HG03097 (cell line): Measurements from ENCODE around the gene RSBN1L.
"Not testable (repeated sequence)": the region's sequence is repeated elsewhere in the genome, so short reads cannot be mapped to it uniquely, and the experiment has no call there.

Source experiments
- ATAC-seq: cut with Tn5 transposase; IDR thresholded peaks from one replicate; pipeline ENCODE4 v1.9.1; 2021; ENCODE audit not compliant: unreplicated experiment, low FRiP score

RSBN1L gene

GRCh38 chr7:77696057-77696642, at the start of gene RSBN1L:
Gene RSBN1L (plus strand): TSS chr7:77696459. CDS start chr7:77696470, 11 bp downstream.
- peak; percentile 97 for ATAC-seq

- no peak for ATAC-seq
These were observed 47.4 kb upstream of the RSBN1L start for GRCh38 chr7:77648742-77649338.

- ATAC-seq, result no peak
These were observed 46.4 kb upstream of the RSBN1L start for GRCh38 chr7:77649716-77650349.

GRCh38 chr7:77651575-77652162, 44.6 kb upstream of the RSBN1L start:
- ATAC-seq, result no peak

- not testable (repeated sequence) for ATAC-seq
These were observed 43.4 kb upstream of the RSBN1L start for GRCh38 chr7:77652826-77653225.

- ATAC-seq, result no peak
These were observed 42.7 kb upstream of the RSBN1L start for GRCh38 chr7:77653572-77653971.

- no peak for ATAC-seq
These were observed 40.9 kb upstream of the RSBN1L start for GRCh38 chr7:77655356-77655755.

GRCh38 chr7:77655836-77656455, 40.3 kb upstream of the RSBN1L start:
- no peak for ATAC-seq

GRCh38 chr7:77657427-77658224, 38.6 kb upstream of the RSBN1L start:
- no peak for ATAC-seq

- ATAC-seq, result no peak
These were observed 37.3 kb upstream of the RSBN1L start for GRCh38 chr7:77658928-77659327.

GRCh38 chr7:77661816-77662215, 34.4 kb upstream of the RSBN1L start:
- ATAC-seq, result no peak

GRCh38 chr7:77662869-77663268, 33.4 kb upstream of the RSBN1L start:
- no peak for ATAC-seq

- no peak for ATAC-seq
These were observed 31.5 kb upstream of the RSBN1L start for GRCh38 chr7:77664715-77665114.

- no peak for ATAC-seq
These were observed 31.1 kb upstream of the RSBN1L start for GRCh38 chr7:77665161-77665560.

- no peak for ATAC-seq
These were observed 28.7 kb upstream of the RSBN1L start for GRCh38 chr7:77667459-77668086.

GRCh38 chr7:77674878-77675277, 21.4 kb upstream of the RSBN1L start:
- ATAC-seq, result no peak

- no peak for ATAC-seq
These were observed 16.7 kb upstream of the RSBN1L start for GRCh38 chr7:77679608-77680007.

- ATAC-seq, result no peak
These were observed 16.0 kb upstream of the RSBN1L start for GRCh38 chr7:77680266-77680665.

GRCh38 chr7:77684030-77684429, 12.2 kb upstream of the RSBN1L start:
- no peak for ATAC-seq

GRCh38 chr7:77685233-77685632, 11.0 kb upstream of the RSBN1L start:
- no peak for ATAC-seq
